Naive thymus-derived CD8-positive, alpha-beta T cell (primary cell): Measurements from ENCODE around the gene SUMO2. TPM values are rescaled to one million over a fixed set of nuclear protein-coding genes. Genes with fewer than 3 reads are reported as not detected.
A peak's percentile ranks its signal among the peaks of the same experiment; 100 is the strongest.
"Not testable (repeated sequence)": the region's sequence is repeated elsewhere in the genome, so short reads cannot be mapped to it uniquely, and the experiment has no call there.

Source experiments
- ATAC-seq, 2 donors: fragments of 150-1000 bp; cut with Tn5 transposase in 1 of 2; sonication (Bioruptor Pico), chemical (Tn5 transposase) in 1 of 2; 1 replicate in 1 of 2; 2 replicates in 1 of 2; pipeline ENCODE4 v1.10.0; 2021; ENCODE audit warnings: mild to moderate bottlenecking in 2 of 2, moderate library complexity in 2 of 2
- POLR2A ChIA-PET: fragments of 350-600 bp; sonication (Branson Sonifier 250); formaldehyde crosslinking; loops from one replicate; lab custom pipeline; 2021; ENCODE audit warnings: antibody characterized with exemption; lab: Charles Lee
- DNase-seq, 10 donors: peaks; one replicate each; pipeline versions ENCODE4 v3.0.0 to v3.0.0-alpha.2; 2020 to 2022
- H3K27ac Mint-ChIP-seq, 10 donors: one replicate each; pipeline ENCODE4 v1.8.0; 2020 to 2022; ENCODE audit warnings: mild to moderate bottlenecking in 10 of 10, mixed read lengths in 10 of 10, moderate library complexity in 4 of 10, inconsistent platforms in 1 of 10
- H3K27me3 Mint-ChIP-seq, 5 donors: one replicate each; pipeline ENCODE4 v1.8.0; 2021 to 2022; ENCODE audit warnings: mixed read lengths in 5 of 5
- H3K36me3 Mint-ChIP-seq, 3 donors: one replicate each; pipeline ENCODE4 v1.8.0; 2020 to 2022; ENCODE audit warnings: mixed read lengths in 3 of 3, mild to moderate bottlenecking in 2 of 3, inconsistent platforms in 1 of 3
- H3K4me1 Mint-ChIP-seq, 4 donors: one replicate each; pipeline ENCODE4 v1.8.0; 2021 to 2022; ENCODE audit warnings: mixed read lengths in 4 of 4
- H3K4me3 Mint-ChIP-seq, 10 donors: one replicate each; pipeline ENCODE4 v1.8.0; 2020 to 2022; ENCODE audit warnings: mild to moderate bottlenecking in 10 of 10, mixed read lengths in 10 of 10, moderate library complexity in 6 of 10, inconsistent platforms in 1 of 10
- H3K9me3 Mint-ChIP-seq, 9 donors: one replicate each; pipeline ENCODE4 v1.8.0; 2020 to 2022; ENCODE audit warnings: mixed read lengths in 9 of 9, mild to moderate bottlenecking in 3 of 9, inconsistent platforms in 1 of 9, moderate library complexity in 1 of 9
- polyA plus RNA-seq, 3 donors: library from polyadenylated mRNA; unstranded; fragments of 300-500 nt; fragmentation: Illumina TruSeq; gene quantifications; one replicate each; pipeline ENCODE4 v1.2.3, GENCODE V29; 2021
- total RNA-seq, 8 experiments: library from RNA in 2 of 8; stranded (reverse) in 2 of 8; gene quantifications; one replicate each; pipeline ENCODE4 v1.2.3 and lab custom pipeline; 2021 to 2026

The SUMO2 gene
- total and polyA plus RNA-seq, 5 experiments from 2014 or later, result 250 to 381 (median 293) TPM

GRCh38 chr17:75137762-75138161, 45.0 kb downstream of the SUMO2 start:
- not testable (repeated sequence) for H3K27me3 Mint-ChIP-seq, H3K4me3 Mint-ChIP-seq, H3K27ac Mint-ChIP-seq, H3K9me3 Mint-ChIP-seq, ATAC-seq, DNase-seq, H3K36me3 Mint-ChIP-seq
- POLR2A ChIA-PET, result interaction anchor here (0.6 kb wide), 2 partner anchors 15 to 312 kb away, joined by 5 to 7 read pairs; no protein-coding TSS in a partner anchor
- H3K4me1 Mint-ChIP-seq, result peaks cover 2 to 24% (median 13%) of the 10 kb centered on the region in 4 donors

- no peak overlapping the region for H3K4me3 Mint-ChIP-seq
- POLR2A ChIA-PET, result interaction anchor here (0.7 to 1.8 kb wide), 3 partner anchors 14 to 489 kb away, joined by 3 to 4 read pairs (median 3); partner anchors contain the start of gene JPT1
- no peaks in the 10 kb centered on the region for H3K9me3 Mint-ChIP-seq
- ATAC-seq, result no peak
- H3K27ac Mint-ChIP-seq, result peak overlapping the region in 4 of 10 donors; percentile 9 to 23 (median 16)
- no peaks in the 10 kb centered on the region for H3K36me3 Mint-ChIP-seq
- no peaks in the 10 kb centered on the region for H3K27me3 Mint-ChIP-seq
- peaks cover 0 to 15% (median 8%) of the 10 kb centered on the region in 4 donors for H3K4me1 Mint-ChIP-seq
- DNase-seq, result no peak
Measured at GRCh38 chr17:75135946-75136345, 46.8 kb downstream of the SUMO2 start.

DNA sequence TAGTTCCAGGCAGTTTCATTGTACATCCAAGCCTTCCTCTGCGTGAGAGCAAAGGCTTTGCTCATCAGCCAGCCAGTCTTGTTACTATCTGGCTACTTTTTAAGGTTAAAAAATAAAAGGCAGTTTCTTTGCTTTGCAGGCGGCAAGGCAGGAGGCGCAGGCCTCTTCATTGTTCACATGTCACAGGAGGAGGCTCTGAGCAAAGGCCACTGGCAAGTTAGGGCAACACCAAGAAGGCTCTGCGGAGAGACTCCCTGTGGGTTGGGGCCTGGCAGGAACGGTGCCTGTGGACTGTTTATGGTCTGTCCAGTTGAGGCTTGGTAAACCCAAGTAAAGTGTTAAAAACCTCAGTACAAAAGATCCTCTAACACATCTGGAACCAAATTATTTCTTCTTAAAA, 47.3 kb downstream of the SUMO2 start:
- no peak overlapping the region for H3K4me3 Mint-ChIP-seq

GRCh38 chr17:75133607-75134347, 49.0 kb downstream of the SUMO2 start:
- peak overlapping the region in 4 of 10 donors; percentile 17 to 86 (median 46) for H3K27ac Mint-ChIP-seq
- H3K4me3 Mint-ChIP-seq, result peak overlapping the region in 3 of 10 donors; percentile 7 to 10 (median 7)
- not testable (repeated sequence) for H3K9me3 Mint-ChIP-seq

More for the DNA sequence above, 47.3 kb downstream of the SUMO2 start:
- POLR2A ChIA-PET, result interaction anchor here (0.7 to 1.8 kb wide), 2 partner anchors 19 to 490 kb away, joined by 3 to 4 read pairs; partner anchors contain the start of gene JPT1
- DNase-seq (no peak), ATAC-seq (no peak)
- Mint-ChIP-seq H3K27ac (peak overlapping the region in 3 of 10 donors; percentile 23 to 61 (median 33)), H3K4me1 (peaks cover 4 to 14% (median 8%) of the 10 kb centered on the region in 4 donors), H3K9me3 (no peaks in the 10 kb centered on the region), H3K36me3 (peaks cover 0 to 2% (median 0%) of the 10 kb centered on the region in 3 donors), H3K27me3 (no peaks in the 10 kb centered on the region)

DNA sequence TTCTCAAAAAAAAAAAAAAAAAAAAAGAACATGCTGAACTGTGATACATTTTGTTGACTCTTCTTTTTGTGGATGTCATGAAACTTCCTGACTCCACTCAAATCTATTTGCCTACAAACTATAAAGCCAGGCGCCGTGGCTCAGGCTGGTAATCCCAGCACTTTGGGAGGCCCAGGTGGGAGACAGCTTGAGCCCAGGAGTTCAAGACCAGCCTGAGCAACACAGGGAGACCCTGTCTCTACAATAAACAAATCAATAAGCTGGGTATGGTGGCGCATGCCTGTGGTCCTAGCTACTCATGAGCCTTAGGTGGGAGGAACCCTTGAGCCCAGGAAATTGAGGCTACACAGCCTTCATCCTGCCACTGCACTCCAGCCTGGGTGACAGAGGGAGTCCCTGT, 49.8 kb downstream of the SUMO2 start:
- Mint-ChIP-seq H3K27ac (peak overlapping the region in 4 of 10 donors; percentile 31 to 84 (median 52)), H3K27me3 (no peaks in the 10 kb centered on the region), H3K4me1 (peaks cover 6 to 14% (median 11%) of the 10 kb centered on the region in 4 donors), H3K9me3 (no peaks in the 10 kb centered on the region), H3K4me3 (peak overlapping the region in 7 of 10 donors; percentile 16 to 66 (median 32)), H3K36me3 (peaks cover 0 to 3% (median 0%) of the 10 kb centered on the region in 3 donors)
- DNase-seq, result no peak
- no peak for ATAC-seq
- POLR2A ChIA-PET, result interaction anchor here (0.7 to 3.9 kb wide), 10 partner anchors 18 to 267 kb away, joined by 3 to 49 read pairs (median 6); partner anchors contain the start of genes JPT1 and SUMO2

More at GRCh38 chr17:75133607-75134347, 49.0 kb downstream of the SUMO2 start:
- H3K27me3 Mint-ChIP-seq, H3K36me3 Mint-ChIP-seq, DNase-seq, ATAC-seq: not testable (repeated sequence)
- POLR2A ChIA-PET, result interaction anchor here (0.6 to 3.9 kb wide), 2 partner anchors 11 to 19 kb away, joined by 5 to 49 read pairs; no protein-coding TSS in a partner anchor
- peaks cover 6 to 14% (median 11%) of the 10 kb centered on the region in 4 donors for H3K4me1 Mint-ChIP-seq

DNA sequence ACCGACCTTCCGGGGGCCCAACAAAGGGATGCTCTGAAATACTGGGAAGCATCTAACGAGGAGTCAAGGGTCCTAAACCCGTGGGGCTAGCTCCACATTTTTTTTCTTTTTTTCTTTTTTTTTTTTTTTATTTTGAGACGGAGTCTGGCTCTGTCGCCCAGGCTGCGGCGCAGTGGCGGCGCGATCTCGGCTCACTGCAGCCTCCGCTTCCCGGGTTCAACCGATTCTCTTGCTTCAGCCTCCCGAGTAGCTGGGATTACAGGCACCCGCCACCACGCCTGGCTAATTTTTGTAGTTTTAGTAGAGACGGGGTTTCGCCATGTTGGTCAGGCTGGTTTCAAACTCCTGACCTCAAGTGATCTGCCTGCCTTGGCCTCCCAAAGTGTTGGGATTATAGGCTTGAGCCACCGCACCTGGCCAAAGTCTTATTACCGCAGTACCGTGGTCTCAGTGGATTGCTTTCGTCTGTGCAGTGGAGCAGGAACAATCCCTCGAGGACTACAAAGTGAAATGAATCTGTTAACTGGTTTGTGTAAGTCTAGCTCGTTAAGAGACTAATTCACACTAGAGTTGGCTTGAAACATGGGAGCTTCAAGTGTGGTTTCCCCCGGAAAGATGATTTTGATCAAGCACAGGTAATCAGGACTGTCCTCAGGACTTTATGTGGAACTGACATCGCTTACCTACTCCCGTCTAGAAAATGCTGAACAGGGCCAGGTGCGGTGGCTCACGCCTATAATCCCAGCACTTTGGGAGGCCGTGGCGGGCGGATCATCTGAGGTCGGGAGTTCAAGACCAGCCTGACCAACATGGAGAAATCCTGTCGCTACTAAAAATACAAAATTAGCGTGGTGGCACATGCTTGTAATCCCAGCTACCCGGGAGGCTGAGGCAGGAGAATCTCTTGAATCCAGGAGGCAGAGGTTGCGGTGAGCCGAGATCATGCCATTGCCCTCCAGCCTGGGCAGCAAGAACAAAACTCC, 50.5 kb downstream of the SUMO2 start:
- H3K4me3 Mint-ChIP-seq, result peak overlapping the region; percentile 82 to 92 (median 86)
- POLR2A ChIA-PET, result interaction anchor here (0.5 to 3.9 kb wide), 24 partner anchors 13 to 277 kb away, joined by 3 to 49 read pairs (median 5); partner anchors contain the start of genes ARMC7, JPT1, MIF4GD and MRPL58
- not testable (repeated sequence) for ATAC-seq, H3K27me3 Mint-ChIP-seq, DNase-seq, H3K9me3 Mint-ChIP-seq, H3K36me3 Mint-ChIP-seq
- peaks cover 6 to 14% (median 11%) of the 10 kb centered on the region in 4 donors for H3K4me1 Mint-ChIP-seq
- H3K27ac Mint-ChIP-seq, result peak overlapping the region; percentile 47 to 91 (median 88)

GRCh38 chr17:75131278-75132017, 51.3 kb downstream of the SUMO2 start, which contains the start of gene NT5C:
TSS of gene NT5C (minus strand) at chr17:75131742. CDS start at chr17:75131707, 35 bp downstream.
- Mint-ChIP-seq H3K36me3 (peaks cover 0 to 3% (median 0%) of the 10 kb centered on the region in 3 donors), H3K27ac (peak within 1 kb of the TSS; percentile 83 to 94 (median 91)), H3K27me3 (no peaks in the 10 kb centered on the region), H3K4me3 (peak within 1 kb of the TSS; percentile 83 to 94 (median 90)), H3K4me1 (peaks cover 6 to 15% (median 11%) of the 10 kb centered on the region in 4 donors), H3K9me3 (no peaks in the 10 kb centered on the region)
- DNase-seq (peak; percentile 38 to 78 (median 64)), ATAC-seq (peak; percentile 83 to 86)
- POLR2A ChIA-PET, result interaction anchor here (0.6 to 3.9 kb wide), 23 partner anchors 8 to 277 kb away, joined by 3 to 49 read pairs (median 4); partner anchors contain the start of genes ARMC7, GGA3, JPT1 and MIF4GD

- peaks cover 0 to 3% (median 0%) of the 10 kb centered on the region in 3 donors for H3K36me3 Mint-ChIP-seq
- peak in 9 of 10 donors; percentile 19 to 70 (median 37) for DNase-seq
- ATAC-seq, result peak; percentile 64 to 72
- POLR2A ChIA-PET, result interaction anchor here (0.5 to 3.9 kb wide), 20 partner anchors 9 to 169 kb away, joined by 3 to 49 read pairs (median 4); partner anchors contain the start of genes ARMC7, GGA3, JPT1 and MIF4GD
- peak overlapping the region; percentile 83 to 94 (median 91) for H3K27ac Mint-ChIP-seq
- peak overlapping the region; percentile 83 to 94 (median 90) for H3K4me3 Mint-ChIP-seq
- no peaks in the 10 kb centered on the region for H3K9me3 Mint-ChIP-seq
- H3K4me1 Mint-ChIP-seq, result peaks cover 8 to 21% (median 17%) of the 10 kb centered on the region in 4 donors
- no peaks in the 10 kb centered on the region for H3K27me3 Mint-ChIP-seq
Measured at GRCh38 chr17:75130632-75131277, 52.0 kb downstream of the SUMO2 start.

- no peaks in the 10 kb centered on the region for H3K9me3 Mint-ChIP-seq
- DNase-seq (no peak), ATAC-seq (no peak)
- peak overlapping the region; percentile 83 to 94 (median 91) for H3K27ac Mint-ChIP-seq
- peaks cover 0 to 3% (median 0%) of the 10 kb centered on the region in 3 donors for H3K36me3 Mint-ChIP-seq
- H3K27me3 Mint-ChIP-seq, result no peaks in the 10 kb centered on the region
- H3K4me1 Mint-ChIP-seq, result peaks cover 11 to 28% (median 23%) of the 10 kb centered on the region in 4 donors
- POLR2A ChIA-PET, result interaction anchor here (0.5 to 3.9 kb wide), 15 partner anchors 9 to 118 kb away, joined by 3 to 49 read pairs (median 6); partner anchors contain the start of genes ARMC7, JPT1, MRPL58 and SUMO2
- H3K4me3 Mint-ChIP-seq, result peak overlapping the region; percentile 28 to 94 (median 88)
Measured at GRCh38 chr17:75130059-75130631, 52.6 kb downstream of the SUMO2 start.

GRCh38 chr17:75129576-75129975, 53.2 kb downstream of the SUMO2 start:
- peaks cover 14 to 33% (median 28%) of the 10 kb centered on the region in 4 donors for H3K4me1 Mint-ChIP-seq
- H3K27ac Mint-ChIP-seq, result peak overlapping the region in 7 of 10 donors; percentile 36 to 94 (median 80)
- H3K4me3 Mint-ChIP-seq, result peak overlapping the region; percentile 25 to 68 (median 49)
- DNase-seq (no peak), ATAC-seq (no peak)
- no peaks in the 10 kb centered on the region for H3K27me3 Mint-ChIP-seq
- peaks cover 0 to 3% (median 0%) of the 10 kb centered on the region in 3 donors for H3K36me3 Mint-ChIP-seq
- H3K9me3 Mint-ChIP-seq, result no peaks in the 10 kb centered on the region
- POLR2A ChIA-PET, result interaction anchor here (0.6 to 3.9 kb wide), 5 partner anchors 11 to 276 kb away, joined by 3 to 49 read pairs (median 10); partner anchors contain the start of genes GRB2 and MRPL58
